Measurements from ENCODE around the gene GHRHR.

The GHRHR gene

GRCh38 chr7:31017032-31017675, 53.4 kb downstream of the GHRHR start:
- peak; percentile 65 to 86 for DNase-seq

- DNase-seq, result no peak
Observed at GRCh38 chr7:31017721-31018120, 54.0 kb downstream of the GHRHR start.

- DNase-seq, result no peak
Observed at GRCh38 chr7:31019509-31019908, 55.8 kb downstream of the GHRHR start.

GRCh38 chr7:31020161-31020560, 56.4 kb downstream of the GHRHR start:
- no peak for DNase-seq

GRCh38 chr7:31020652-31021051, 56.9 kb downstream of the GHRHR start:
- no peak for DNase-seq

GRCh38 chr7:31022117-31022516, 58.4 kb downstream of the GHRHR start:
- no peak for DNase-seq

- DNase-seq, result no peak
Observed at GRCh38 chr7:31022726-31023125, 59.0 kb downstream of the GHRHR start.

- DNase-seq, result no peak
Observed at GRCh38 chr7:31023877-31024276, 60.1 kb downstream of the GHRHR start.

- no peak for DNase-seq
Observed at GRCh38 chr7:31027161-31027965, 63.6 kb downstream of the GHRHR start.

- DNase-seq, result no peak
Observed at GRCh38 chr7:31028006-31028405, 64.3 kb downstream of the GHRHR start.

GRCh38 chr7:31028417-31028992, 64.8 kb downstream of the GHRHR start:
- no peak for DNase-seq
